ENCODE results near the gene RHBDL1. TPM values are rescaled to one million over a fixed set of nuclear protein-coding genes. Genes with fewer than 3 reads are reported as not detected.
A peak's percentile ranks its signal among the peaks of the same experiment; 100 is the strongest.

The RHBDL1 gene
- total RNA-seq, 1 experiment from 2014 or later = 1.5 TPM

- Histone ChIP-seq H3K4me3 (ENCODE audit: low read depth, low read length, poor library complexity, severe bottlenecking) (no peak overlapping the region), H3K4me1 (ENCODE audit: insufficient read depth, low read length, poor library complexity, severe bottlenecking) (peaks cover 3% of the 10 kb centered on the region), H3K9me3 (ENCODE audit: low read depth, low read length, poor library complexity, severe bottlenecking) (no peaks in the 10 kb centered on the region), H3K36me3 (ENCODE audit: insufficient read depth, low read length, poor library complexity, severe bottlenecking) (peaks cover 31% of the 10 kb centered on the region), H3K27ac (ENCODE audit: low read depth, low read length, poor library complexity, severe bottlenecking) (peak overlapping the region; percentile 94), H3K27me3 (replicated peaks; ENCODE audit: insufficient read depth, low read depth, low read length, poor library complexity) (no peaks in the 10 kb centered on the region)
- DNase-seq (ENCODE audit: low spot score) = no peak
- TF ChIP-seq, protein P1, sequence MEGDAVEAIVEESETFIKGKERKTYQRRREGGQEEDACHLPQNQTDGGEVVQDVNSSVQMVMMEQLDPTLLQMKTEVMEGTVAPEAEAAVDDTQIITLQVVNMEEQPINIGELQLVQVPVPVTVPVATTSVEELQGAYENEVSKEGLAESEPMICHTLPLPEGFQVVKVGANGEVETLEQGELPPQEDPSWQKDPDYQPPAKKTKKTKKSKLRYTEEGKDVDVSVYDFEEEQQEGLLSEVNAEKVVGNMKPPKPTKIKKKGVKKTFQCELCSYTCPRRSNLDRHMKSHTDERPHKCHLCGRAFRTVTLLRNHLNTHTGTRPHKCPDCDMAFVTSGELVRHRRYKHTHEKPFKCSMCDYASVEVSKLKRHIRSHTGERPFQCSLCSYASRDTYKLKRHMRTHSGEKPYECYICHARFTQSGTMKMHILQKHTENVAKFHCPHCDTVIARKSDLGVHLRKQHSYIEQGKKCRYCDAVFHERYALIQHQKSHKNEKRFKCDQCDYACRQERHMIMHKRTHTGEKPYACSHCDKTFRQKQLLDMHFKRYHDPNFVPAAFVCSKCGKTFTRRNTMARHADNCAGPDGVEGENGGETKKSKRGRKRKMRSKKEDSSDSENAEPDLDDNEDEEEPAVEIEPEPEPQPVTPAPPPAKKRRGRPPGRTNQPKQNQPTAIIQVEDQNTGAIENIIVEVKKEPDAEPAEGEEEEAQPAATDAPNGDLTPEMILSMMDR (conservative IDR thresholded peaks at IDR 0.05; ENCODE audit: low read depth, low read length) = no peak
- TF ChIP-seq EZH2 (IDR thresholded peaks at IDR 0.05; ENCODE audit: borderline replicate concordance, low read depth, low read length, poor library complexity, severe bottlenecking) = no peak
- POLR2A ChIA-PET (ENCODE audit: low non-redundant PET) = no interaction called here
- CTCF ChIA-PET = no interaction called here
- BruUV-seq (replicated peaks) = no TSS peak
- intact Hi-C loops (cut with micrococcal nuclease; ENCODE audit: unreplicated experiment) = no loop called here
Observed at GRCh38 chr16:667113-667779, 8.2 kb upstream of the RHBDL1 start.

DNA sequence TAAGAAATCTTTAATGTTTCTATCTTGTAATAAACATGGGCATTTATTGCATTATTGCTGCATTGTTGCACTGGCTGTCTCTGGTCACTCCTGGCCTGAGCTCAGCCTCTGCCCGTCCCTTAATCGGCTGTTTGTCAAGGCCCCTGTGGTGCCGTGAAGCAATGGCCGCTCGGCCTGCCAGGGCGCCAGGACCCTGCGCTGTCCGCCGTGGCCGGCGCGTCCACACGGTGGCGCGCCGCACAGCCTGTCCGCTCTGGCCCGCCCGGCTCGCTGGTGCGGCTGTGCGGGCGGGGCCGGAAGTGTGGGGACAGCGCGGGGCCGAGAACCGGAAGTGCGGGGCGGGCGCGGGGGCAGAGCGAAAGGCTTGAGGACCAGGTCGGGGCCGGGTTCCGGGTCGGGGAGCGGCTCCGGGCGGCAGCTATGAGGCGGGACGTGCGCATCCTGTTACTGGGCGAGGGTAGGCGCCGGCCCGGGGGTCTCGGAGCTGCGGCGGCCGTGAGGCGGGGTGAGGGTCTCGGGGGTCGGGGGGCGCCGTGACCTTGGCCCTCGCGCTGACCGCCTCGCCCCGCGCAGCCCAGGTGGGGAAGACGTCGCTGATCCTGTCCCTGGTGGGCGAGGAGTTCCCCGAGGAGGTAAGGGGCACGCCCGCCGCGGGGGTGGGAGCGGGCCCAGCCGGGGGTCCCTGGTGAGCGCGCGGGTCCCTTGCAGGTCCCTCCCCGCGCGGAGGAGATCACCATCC lies 7.5 kb upstream of the RHBDL1 start, which contains the start of gene RHOT2:
RHOT2 (plus strand) TSS at position 353 of the 739 bp plus-strand sequence; CDS start at position 421, 68 bp downstream.
- POLR2A ChIA-PET (ENCODE audit: low non-redundant PET) = no interaction called here
- no TSS peak for BruUV-seq (replicated peaks)
- DNase-seq (ENCODE audit: low spot score) = peak; percentile 96
- Histone ChIP-seq H3K36me3 (ENCODE audit: insufficient read depth, low read length, poor library complexity, severe bottlenecking) (peaks cover 35% of the 10 kb centered on the region), H3K27ac (ENCODE audit: low read depth, low read length, poor library complexity, severe bottlenecking) (peak within 1 kb of the TSS; percentile 94), H3K4me3 (ENCODE audit: low read depth, low read length, poor library complexity, severe bottlenecking) (peak within 1 kb of the TSS; percentile 99), H3K27me3 (replicated peaks; ENCODE audit: insufficient read depth, low read depth, low read length, poor library complexity) (no peaks in the 10 kb centered on the region), H3K4me1 (ENCODE audit: insufficient read depth, low read length, poor library complexity, severe bottlenecking) (peaks cover 3% of the 10 kb centered on the region), H3K9me3 (ENCODE audit: low read depth, low read length, poor library complexity, severe bottlenecking) (no peaks in the 10 kb centered on the region)
- TF ChIP-seq EZH2 (IDR thresholded peaks at IDR 0.05; ENCODE audit: borderline replicate concordance, low read depth, low read length, poor library complexity, severe bottlenecking) = no peak
- TF ChIP-seq, protein P1 (conservative IDR thresholded peaks at IDR 0.05; ENCODE audit: low read depth, low read length) = peak; percentile 76
- intact Hi-C loops (cut with micrococcal nuclease; ENCODE audit: unreplicated experiment) = no loop called here
- CTCF ChIA-PET = no interaction called here

DNA sequence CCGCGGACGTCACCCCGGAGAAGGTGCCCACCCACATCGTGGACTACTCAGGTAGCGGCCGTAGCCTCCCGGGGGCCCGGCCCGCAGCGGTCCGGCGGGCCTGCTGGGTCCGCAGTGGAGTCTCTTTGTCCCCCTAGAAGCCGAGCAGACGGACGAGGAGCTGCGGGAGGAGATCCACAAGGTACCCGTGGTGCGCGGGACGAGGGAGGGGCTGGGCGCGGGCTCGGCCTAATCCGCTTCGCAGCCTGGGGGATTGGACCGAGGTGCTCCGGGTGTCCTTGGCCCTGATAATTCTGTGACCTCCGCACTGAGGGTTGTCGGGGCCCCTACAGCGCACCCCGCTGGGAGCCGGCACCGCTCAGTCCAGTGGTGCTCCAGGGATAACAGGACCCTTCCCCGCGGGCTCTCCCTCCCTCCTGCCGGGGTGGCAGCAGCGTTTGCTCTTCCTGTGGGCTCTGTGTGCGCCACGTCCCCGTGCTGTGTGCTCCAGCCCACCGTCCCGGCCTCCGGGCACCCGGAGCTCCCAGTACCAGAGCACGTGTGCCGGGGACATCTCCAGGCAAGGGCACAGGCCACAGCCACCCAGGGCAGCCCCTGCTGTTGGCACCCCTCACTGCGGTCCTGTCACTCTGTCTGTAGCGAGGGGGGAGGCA lies 6.8 kb upstream of the RHBDL1 start:
- ChIA-PET POLR2A (ENCODE audit: low non-redundant PET) (interaction anchor here (0.6 kb wide), 1 partner anchor 18 kb away, joined by 3 read pairs; no protein-coding TSS in a partner anchor), CTCF (no interaction called here)
- TF ChIP-seq, protein P1 (conservative IDR thresholded peaks at IDR 0.05; ENCODE audit: low read depth, low read length) = no peak
- TF ChIP-seq EZH2 (IDR thresholded peaks at IDR 0.05; ENCODE audit: borderline replicate concordance, low read depth, low read length, poor library complexity, severe bottlenecking) = no peak
- H3K27ac ChIP-seq (ENCODE audit: low read depth, low read length, poor library complexity, severe bottlenecking) = peak overlapping the region; percentile 94
- no peaks in the 10 kb centered on the region for H3K27me3 ChIP-seq (replicated peaks; ENCODE audit: insufficient read depth, low read depth, low read length, poor library complexity)
- peaks cover 42% of the 10 kb centered on the region for H3K36me3 ChIP-seq (ENCODE audit: insufficient read depth, low read length, poor library complexity, severe bottlenecking)
- H3K9me3 ChIP-seq (ENCODE audit: low read depth, low read length, poor library complexity, severe bottlenecking) = no peaks in the 10 kb centered on the region
- no TSS peak for BruUV-seq (replicated peaks)
- intact Hi-C loops (cut with micrococcal nuclease; ENCODE audit: unreplicated experiment) = no loop called here
- peak overlapping the region; percentile 99 for H3K4me3 ChIP-seq (ENCODE audit: low read depth, low read length, poor library complexity, severe bottlenecking)
- H3K4me1 ChIP-seq (ENCODE audit: insufficient read depth, low read length, poor library complexity, severe bottlenecking) = peaks cover 3% of the 10 kb centered on the region
- no peak for DNase-seq (ENCODE audit: low spot score)
